RWPE2 (cell line): ENCODE results near the gene PSME3IP1.

Source experiments
- ATAC-seq: fragments of 200-7000 bp; cut with Tn5 transposase; 3 replicates; pipeline ENCODE4 v1.9.1; 2021; ENCODE audit warnings: low read depth
- DNase-seq: peaks from one replicate; pipeline ENCODE4 v3.0.0-alpha.2; 2020; ENCODE audit warnings: low spot score
- H3K27ac ChIP-seq: fragments of 450-650 bp; 2 replicates; pipeline ENCODE4 v1.5.1; 2017; ENCODE audit warnings: mild to moderate bottlenecking; ENCODE audit not compliant: poor library complexity, severe bottlenecking
- H3K27me3 ChIP-seq: fragments of 250-450 bp; sonication (Bioruptor Pico); 2 replicates; pipeline ENCODE4 v1.5.1; 2021; ENCODE audit warnings: mild to moderate bottlenecking, moderate library complexity; ENCODE audit not compliant: insufficient read depth, poor library complexity, severe bottlenecking
- H3K36me3 ChIP-seq: fragments of 250-450 bp; sonication (Bioruptor Pico); 2 replicates; pipeline ENCODE4 v1.5.1; 2020; ENCODE audit warnings: low read depth, mild to moderate bottlenecking, moderate library complexity
- H3K4me1 ChIP-seq: fragments of 250-450 bp; sonication (Bioruptor Pico); 2 replicates; pipeline ENCODE4 v1.5.1; 2021; ENCODE audit warnings: mild to moderate bottlenecking, moderate library complexity; ENCODE audit not compliant: insufficient read depth, poor library complexity, severe bottlenecking
- H3K4me3 ChIP-seq: fragments of 250-450 bp; sonication (Bioruptor Pico); 2 replicates; pipeline ENCODE4 v1.5.1; 2021; ENCODE audit warnings: mild to moderate bottlenecking, moderate library complexity; ENCODE audit not compliant: severe bottlenecking
- H3K9me3 ChIP-seq: fragments of 250-450 bp; sonication (Bioruptor Pico); 2 replicates; pipeline ENCODE4 v1.5.1; 2021; ENCODE audit warnings: mild to moderate bottlenecking, moderate library complexity; ENCODE audit not compliant: severe bottlenecking
- TF ChIP-seq, protein P1 (sequence below): fragments of 450-650 bp; IDR thresholded peaks from one replicate; pipeline ENCODE4 v1.5.1; 2017; ENCODE audit warnings: mild to moderate bottlenecking, moderate library complexity; ENCODE audit not compliant: poor library complexity, severe bottlenecking

Gene PSME3IP1

GRCh38 chr16:57144027-57144426 is 41.8 kb downstream of the PSME3IP1 start:
- no peak for ATAC-seq
- peaks cover 21% of the 10 kb centered on the region for H3K4me1 ChIP-seq
- H3K27ac ChIP-seq = no peak overlapping the region

DNA sequence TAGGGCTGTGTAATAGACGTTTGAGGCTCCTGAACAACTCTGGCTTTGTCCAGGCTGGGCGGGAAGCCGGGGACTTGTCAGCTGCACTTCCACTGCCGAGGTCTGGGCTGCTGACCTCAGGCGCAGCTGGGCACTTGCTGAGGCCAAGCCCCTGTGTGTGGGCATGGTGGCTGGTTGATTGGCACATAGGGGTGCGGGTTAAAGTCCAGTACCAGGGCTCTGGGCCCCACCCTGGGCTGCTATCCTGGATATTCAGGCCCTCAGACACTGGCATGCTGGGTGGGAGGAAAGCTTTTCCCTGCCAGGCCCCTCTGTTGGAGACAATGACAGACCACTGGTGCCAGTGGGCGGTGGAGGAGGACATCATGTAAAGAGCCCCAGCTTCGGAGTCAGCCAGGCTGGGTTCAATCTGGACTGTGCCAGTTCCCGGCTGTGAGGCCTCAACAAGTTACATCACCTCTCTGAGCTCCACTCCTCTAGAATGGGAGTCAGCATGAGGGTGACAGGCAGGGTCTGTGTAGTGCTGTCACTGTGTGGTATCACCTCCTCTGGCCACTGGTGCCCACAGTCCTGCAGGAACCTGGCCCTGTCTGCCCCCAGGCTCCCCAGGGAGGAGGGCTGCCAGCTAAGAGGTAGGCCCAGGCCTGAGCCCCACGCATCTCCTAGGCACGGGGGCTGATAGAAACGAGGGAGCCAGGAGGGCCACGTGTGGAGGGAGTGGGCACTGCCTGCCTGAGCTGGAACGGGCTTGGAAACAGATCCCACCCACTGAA is 42.5 kb downstream of the PSME3IP1 start:
- peaks cover 21% of the 10 kb centered on the region for H3K4me1 ChIP-seq
- DNase-seq = no peak
- no peak overlapping the region for H3K4me3 ChIP-seq
- no peak for ATAC-seq
- TF ChIP-seq, protein P1, sequence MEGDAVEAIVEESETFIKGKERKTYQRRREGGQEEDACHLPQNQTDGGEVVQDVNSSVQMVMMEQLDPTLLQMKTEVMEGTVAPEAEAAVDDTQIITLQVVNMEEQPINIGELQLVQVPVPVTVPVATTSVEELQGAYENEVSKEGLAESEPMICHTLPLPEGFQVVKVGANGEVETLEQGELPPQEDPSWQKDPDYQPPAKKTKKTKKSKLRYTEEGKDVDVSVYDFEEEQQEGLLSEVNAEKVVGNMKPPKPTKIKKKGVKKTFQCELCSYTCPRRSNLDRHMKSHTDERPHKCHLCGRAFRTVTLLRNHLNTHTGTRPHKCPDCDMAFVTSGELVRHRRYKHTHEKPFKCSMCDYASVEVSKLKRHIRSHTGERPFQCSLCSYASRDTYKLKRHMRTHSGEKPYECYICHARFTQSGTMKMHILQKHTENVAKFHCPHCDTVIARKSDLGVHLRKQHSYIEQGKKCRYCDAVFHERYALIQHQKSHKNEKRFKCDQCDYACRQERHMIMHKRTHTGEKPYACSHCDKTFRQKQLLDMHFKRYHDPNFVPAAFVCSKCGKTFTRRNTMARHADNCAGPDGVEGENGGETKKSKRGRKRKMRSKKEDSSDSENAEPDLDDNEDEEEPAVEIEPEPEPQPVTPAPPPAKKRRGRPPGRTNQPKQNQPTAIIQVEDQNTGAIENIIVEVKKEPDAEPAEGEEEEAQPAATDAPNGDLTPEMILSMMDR = no peak
- H3K36me3 ChIP-seq = no peaks in the 10 kb centered on the region
- H3K27ac ChIP-seq = no peak overlapping the region
- no peaks in the 10 kb centered on the region for H3K9me3 ChIP-seq
- no peaks in the 10 kb centered on the region for H3K27me3 ChIP-seq

More at GRCh38 chr16:57144027-57144426, 41.8 kb downstream of the PSME3IP1 start:
- no peaks in the 10 kb centered on the region for H3K36me3 ChIP-seq
- H3K4me3 ChIP-seq = no peak overlapping the region
- no peaks in the 10 kb centered on the region for H3K27me3 ChIP-seq
- H3K9me3 ChIP-seq = no peaks in the 10 kb centered on the region
- TF ChIP-seq, protein P1 = no peak
- DNase-seq = no peak

DNA sequence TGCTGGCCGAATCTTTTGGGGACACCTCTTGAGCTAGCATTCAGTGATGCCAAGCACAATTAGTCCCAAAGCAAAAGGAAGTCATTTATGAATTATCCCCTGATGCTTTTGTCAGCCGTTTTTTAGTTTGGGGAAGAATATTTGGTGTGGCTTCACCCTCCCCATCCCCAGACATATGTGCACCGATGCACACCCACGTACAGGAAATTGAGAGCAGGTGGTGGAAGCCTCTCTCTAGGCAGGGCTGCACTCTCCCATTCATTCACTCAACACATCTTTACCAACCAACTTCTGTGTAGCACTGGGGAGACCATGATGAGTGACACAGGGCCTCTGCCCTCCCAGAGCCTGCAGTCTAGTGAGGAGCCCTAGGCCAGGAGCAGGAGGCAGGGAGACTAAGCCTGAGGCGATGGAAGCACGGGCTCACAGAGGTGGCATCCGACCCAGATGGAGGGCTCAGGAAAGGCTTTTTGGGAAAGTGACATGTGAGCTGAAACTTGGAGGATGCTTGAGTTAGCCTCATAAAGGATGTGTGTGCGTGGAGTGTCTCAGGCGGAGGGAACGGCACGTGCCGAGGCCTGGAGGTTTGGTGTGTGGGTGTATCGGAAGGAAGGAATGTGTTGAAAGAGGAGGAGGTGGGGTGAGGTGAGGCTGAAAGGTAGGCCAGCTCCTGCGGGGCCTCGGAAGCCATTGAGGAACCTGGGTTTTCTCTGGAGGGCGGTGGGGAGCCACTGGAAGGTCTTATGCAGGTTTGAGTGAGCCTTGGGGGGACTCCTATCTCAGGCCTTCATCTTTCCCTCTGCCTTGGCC is 43.8 kb downstream of the PSME3IP1 start:
- DNase-seq = no peak
- H3K36me3 ChIP-seq = no peaks in the 10 kb centered on the region
- H3K9me3 ChIP-seq = no peaks in the 10 kb centered on the region
- ATAC-seq = no peak
- TF ChIP-seq, protein P1 = no peak
- no peaks in the 10 kb centered on the region for H3K27me3 ChIP-seq
- H3K27ac ChIP-seq = no peak overlapping the region
- no peak overlapping the region for H3K4me3 ChIP-seq
- H3K4me1 ChIP-seq = peaks cover 12% of the 10 kb centered on the region

DNA sequence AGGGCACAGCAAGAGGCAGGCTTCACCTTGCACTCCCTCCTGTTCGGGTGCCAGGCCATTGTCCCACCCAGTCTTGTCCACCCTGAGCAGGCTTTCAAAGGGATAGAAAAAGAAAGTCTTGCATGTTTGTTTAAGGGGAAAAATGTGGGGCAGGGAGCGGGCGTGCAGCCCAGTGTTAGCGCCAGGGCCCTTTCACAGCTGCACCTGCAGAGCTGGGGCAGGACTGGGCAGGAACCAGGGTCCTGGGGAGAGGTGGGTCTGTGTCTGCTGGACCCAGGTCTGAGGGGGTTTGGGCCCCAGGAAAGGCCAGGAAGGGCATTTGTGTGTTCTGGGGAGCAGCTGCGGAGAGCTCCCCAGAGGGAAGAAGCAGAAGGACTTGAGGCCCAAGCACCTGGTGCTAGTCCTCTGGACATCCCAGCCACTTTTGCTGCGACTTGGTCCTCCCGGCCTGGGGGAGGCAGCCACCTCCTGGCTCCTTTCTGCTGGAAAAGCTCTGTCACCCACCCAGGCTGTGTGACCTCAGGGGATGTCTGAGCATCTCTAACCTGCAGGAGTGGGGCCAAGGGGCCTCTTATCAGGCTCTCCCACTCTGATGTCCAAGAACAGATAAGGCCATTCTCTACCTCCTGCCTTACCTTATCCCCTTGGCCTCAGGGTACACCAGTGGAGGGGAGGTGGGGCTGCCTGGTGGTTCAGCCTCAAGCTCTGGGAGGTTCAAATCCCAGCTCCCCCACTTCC is 44.7 kb downstream of the PSME3IP1 start:
- DNase-seq (no peak), ATAC-seq (no peak)
- peaks cover 12% of the 10 kb centered on the region for H3K4me1 ChIP-seq
- TF ChIP-seq, protein P1 = no peak
- H3K27ac ChIP-seq = peak overlapping the region; percentile 42
- no peak overlapping the region for H3K4me3 ChIP-seq
- no peaks in the 10 kb centered on the region for H3K27me3 ChIP-seq
- no peaks in the 10 kb centered on the region for H3K36me3 ChIP-seq
- H3K9me3 ChIP-seq = no peaks in the 10 kb centered on the region
